Activated CD4-positive, alpha-beta memory T cell treated with anti-CD3 and anti-CD28 coated beads for 36 hours (primary cell): Measurements from ENCODE around the gene GNLY. TPM values are rescaled to one million over a fixed set of nuclear protein-coding genes. Genes with fewer than 3 reads are reported as not detected.
"Not testable (repeated sequence)": the region's sequence is repeated elsewhere in the genome, so short reads cannot be mapped to it uniquely, and the experiment has no call there.

ENCODE experiments used
- CTCF ChIA-PET: fragments of 350-600 bp; sonication (Branson Sonifier 250); formaldehyde crosslinking; loops from one replicate; lab custom pipeline; 2021; ENCODE audit warnings: antibody characterized with exemption, inconsistent platforms; lab: Charles Lee
- POLR2A ChIA-PET: fragments of 350-600 bp; sonication (Branson Sonifier 250); formaldehyde crosslinking; loops from one replicate; lab custom pipeline; 2021; ENCODE audit warnings: antibody characterized with exemption; lab: Charles Lee
- DNase-seq: peaks from one replicate; pipeline ENCODE4 v3.0.0-alpha.2; 2020
- H3K27ac Mint-ChIP-seq: one replicate; pipeline ENCODE4 v1.8.0; 2021; ENCODE audit warnings: mixed read lengths
- H3K27me3 Mint-ChIP-seq: one replicate; pipeline ENCODE4 v1.8.0; 2021; ENCODE audit warnings: mixed read lengths
- H3K36me3 Mint-ChIP-seq: one replicate; pipeline ENCODE4 v1.8.0; 2021; ENCODE audit warnings: mixed read lengths
- H3K4me1 Mint-ChIP-seq: one replicate; pipeline ENCODE4 v1.8.0; 2021; ENCODE audit warnings: low read depth, mixed read lengths
- H3K4me3 Mint-ChIP-seq: one replicate; pipeline ENCODE4 v1.8.0; 2021; ENCODE audit warnings: mild to moderate bottlenecking, mixed read lengths
- H3K9me3 Mint-ChIP-seq: one replicate; pipeline ENCODE4 v1.8.0; 2021; ENCODE audit warnings: mixed read lengths
- intact Hi-C: fragments of 100-400 bp; cut with micrococcal nuclease; formaldehyde crosslinking; loops from one replicate; pipeline ENCODE4 v1.15.1; 2023
- total RNA-seq, 2 experiments: library from RNA; stranded (reverse); gene quantifications; one replicate each; pipeline ENCODE4 v1.2.3, GENCODE V29; 2021

GNLY gene
- total RNA-seq, 2 experiments from 2014 or later = 21.5 to 22.8 TPM

DNA sequence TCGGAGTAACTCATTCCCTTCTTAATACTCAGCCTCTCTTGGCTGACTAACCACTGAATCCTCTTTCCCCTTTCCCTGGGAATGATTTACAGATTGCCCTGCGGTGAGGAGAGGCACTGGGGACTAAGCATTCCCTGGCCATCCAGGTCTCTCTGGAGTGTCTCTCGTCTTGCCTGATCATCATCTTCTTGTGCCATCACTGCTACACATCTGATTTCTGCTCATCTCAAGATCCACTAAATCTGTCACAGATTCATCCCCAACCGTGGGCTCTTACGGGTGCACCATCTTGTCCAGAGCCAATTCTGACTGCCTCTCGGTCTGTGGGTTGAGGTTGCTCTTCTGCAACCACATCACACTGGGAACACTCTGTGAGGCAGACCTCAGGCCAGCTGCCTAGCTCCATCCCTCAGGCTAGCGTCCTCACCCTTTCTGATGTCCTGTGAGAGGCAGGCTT lies 38.2 kb upstream of the GNLY start:
- intact Hi-C loops = no loop called here
- no peak for DNase-seq

GRCh38 chr2:85656468-85656867 lies 37.7 kb upstream of the GNLY start:
- intact Hi-C loops = no loop called here
- Mint-ChIP-seq H3K4me3 (no peak overlapping the region), H3K9me3 (no peaks in the 10 kb centered on the region), H3K36me3 (peaks cover 9% of the 10 kb centered on the region), H3K4me1 (peaks cover 2% of the 10 kb centered on the region), H3K27ac (no peak overlapping the region), H3K27me3 (no peaks in the 10 kb centered on the region)
- ChIA-PET POLR2A (interaction anchor here (0.6 kb wide), 1 partner anchor 238 kb away, joined by 3 read pairs; no protein-coding TSS in a partner anchor), CTCF (interaction anchor here (0.7 kb wide), 1 partner anchor 19 kb away, joined by 3 read pairs; no protein-coding TSS in a partner anchor)
- DNase-seq = no peak

More for the DNA sequence above, 38.2 kb upstream of the GNLY start:
- H3K9me3 Mint-ChIP-seq = no peaks in the 10 kb centered on the region
- ChIA-PET CTCF (interaction anchor here (0.7 kb wide), 1 partner anchor 18 kb away, joined by 3 read pairs; no protein-coding TSS in a partner anchor), POLR2A (interaction anchor here (0.6 kb wide), 2 partner anchors 20 to 237 kb away, joined by 3 to 7 read pairs; no protein-coding TSS in a partner anchor)
- no peak overlapping the region for H3K27ac Mint-ChIP-seq
- H3K4me3 Mint-ChIP-seq = no peak overlapping the region
- peaks cover 2% of the 10 kb centered on the region for H3K4me1 Mint-ChIP-seq
- no peaks in the 10 kb centered on the region for H3K27me3 Mint-ChIP-seq
- peaks cover 14% of the 10 kb centered on the region for H3K36me3 Mint-ChIP-seq

- intact Hi-C loops, DNase-seq, H3K4me1 Mint-ChIP-seq, H3K4me3 Mint-ChIP-seq, H3K27ac Mint-ChIP-seq, H3K9me3 Mint-ChIP-seq, POLR2A ChIA-PET, H3K27me3 Mint-ChIP-seq, H3K36me3 Mint-ChIP-seq: not testable (repeated sequence)
- CTCF ChIA-PET = interaction anchor here (3.2 kb wide), 1 partner anchor 21 kb away, joined by 25 read pairs; no protein-coding TSS in a partner anchor
These were observed 36.8 kb upstream of the GNLY start for GRCh38 chr2:85657399-85657798.

GRCh38 chr2:85659324-85659981 lies 34.7 kb upstream of the GNLY start:
- no peaks in the 10 kb centered on the region for H3K27me3 Mint-ChIP-seq
- no peak for DNase-seq
- no peaks in the 10 kb centered on the region for H3K9me3 Mint-ChIP-seq
- H3K4me3 Mint-ChIP-seq = no peak overlapping the region
- H3K4me1 Mint-ChIP-seq = no peaks in the 10 kb centered on the region
- POLR2A ChIA-PET = no interaction called here
- intact Hi-C loops = no loop called here
- no peak overlapping the region for H3K27ac Mint-ChIP-seq
- CTCF ChIA-PET = interaction anchor here (1.4 to 3.2 kb wide), 4 partner anchors 17 to 154 kb away, joined by 3 to 25 read pairs (median 4); no protein-coding TSS in a partner anchor
- H3K36me3 Mint-ChIP-seq = peaks cover 5% of the 10 kb centered on the region

DNA sequence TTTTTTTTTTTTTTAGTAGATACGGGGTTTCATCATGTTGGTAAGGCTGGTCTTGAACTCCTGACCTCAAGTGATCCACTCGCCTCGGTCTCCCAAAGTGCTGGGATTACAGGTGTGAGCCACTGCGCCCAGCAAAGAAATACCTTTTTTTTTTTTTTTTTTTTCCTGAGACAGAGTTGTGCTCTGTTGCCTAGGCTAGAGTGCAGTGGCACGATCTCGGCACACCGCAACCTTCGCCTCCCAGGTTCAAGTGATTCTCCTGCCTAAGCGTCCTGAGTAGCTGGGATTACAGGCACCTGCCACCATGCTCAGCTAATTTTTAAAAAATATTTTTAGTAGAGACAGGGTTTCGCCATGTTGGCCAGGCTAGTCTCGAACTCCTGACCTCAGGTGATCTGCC lies 33.9 kb upstream of the GNLY start:
- H3K9me3 Mint-ChIP-seq, H3K4me1 Mint-ChIP-seq, H3K4me3 Mint-ChIP-seq, H3K27me3 Mint-ChIP-seq, H3K36me3 Mint-ChIP-seq, DNase-seq, POLR2A ChIA-PET, H3K27ac Mint-ChIP-seq, intact Hi-C loops: not testable (repeated sequence)
- CTCF ChIA-PET = interaction anchor here (1.2 to 1.6 kb wide), 4 partner anchors 16 to 153 kb away, joined by 3 to 5 read pairs (median 4); no protein-coding TSS in a partner anchor

GRCh38 chr2:85660725-85661124 lies 33.4 kb upstream of the GNLY start:
- ChIA-PET CTCF (interaction anchor here (0.8 to 1.6 kb wide), 5 partner anchors 23 to 153 kb away, joined by 3 to 5 read pairs (median 4); no protein-coding TSS in a partner anchor), POLR2A (no interaction called here)
- peaks cover 5% of the 10 kb centered on the region for H3K36me3 Mint-ChIP-seq
- no peak overlapping the region for H3K27ac Mint-ChIP-seq
- no peak for DNase-seq
- H3K4me1 Mint-ChIP-seq = no peaks in the 10 kb centered on the region
- no peaks in the 10 kb centered on the region for H3K27me3 Mint-ChIP-seq
- no peaks in the 10 kb centered on the region for H3K9me3 Mint-ChIP-seq
- intact Hi-C loops = no loop called here
- H3K4me3 Mint-ChIP-seq = no peak overlapping the region

GRCh38 chr2:85661139-85661858 lies 32.9 kb upstream of the GNLY start:
- DNase-seq = no peak
- no peak overlapping the region for H3K4me3 Mint-ChIP-seq
- ChIA-PET POLR2A (no interaction called here), CTCF (interaction anchor here (0.8 to 1.2 kb wide), 3 partner anchors 24 to 48 kb away, joined by 3 to 5 read pairs (median 4); no protein-coding TSS in a partner anchor)
- no peaks in the 10 kb centered on the region for H3K27me3 Mint-ChIP-seq
- H3K9me3 Mint-ChIP-seq = no peaks in the 10 kb centered on the region
- intact Hi-C loops = no loop called here
- H3K27ac Mint-ChIP-seq = no peak overlapping the region
- H3K4me1 Mint-ChIP-seq = no peaks in the 10 kb centered on the region
- H3K36me3 Mint-ChIP-seq = peaks cover 5% of the 10 kb centered on the region

- intact Hi-C loops = no loop called here
- POLR2A ChIA-PET = no interaction called here
- Mint-ChIP-seq H3K27me3 (no peaks in the 10 kb centered on the region), H3K4me1 (no peaks in the 10 kb centered on the region), H3K27ac (no peak overlapping the region), H3K4me3 (no peak overlapping the region), H3K9me3 (no peaks in the 10 kb centered on the region), H3K36me3 (peaks cover 5% of the 10 kb centered on the region)
- CTCF ChIA-PET = interaction anchor here (0.6 kb wide), 1 partner anchor 9 kb away, joined by 3 read pairs; no protein-coding TSS in a partner anchor
- no peak for DNase-seq
These were observed 31.1 kb upstream of the GNLY start for GRCh38 chr2:85662899-85663593.

DNA sequence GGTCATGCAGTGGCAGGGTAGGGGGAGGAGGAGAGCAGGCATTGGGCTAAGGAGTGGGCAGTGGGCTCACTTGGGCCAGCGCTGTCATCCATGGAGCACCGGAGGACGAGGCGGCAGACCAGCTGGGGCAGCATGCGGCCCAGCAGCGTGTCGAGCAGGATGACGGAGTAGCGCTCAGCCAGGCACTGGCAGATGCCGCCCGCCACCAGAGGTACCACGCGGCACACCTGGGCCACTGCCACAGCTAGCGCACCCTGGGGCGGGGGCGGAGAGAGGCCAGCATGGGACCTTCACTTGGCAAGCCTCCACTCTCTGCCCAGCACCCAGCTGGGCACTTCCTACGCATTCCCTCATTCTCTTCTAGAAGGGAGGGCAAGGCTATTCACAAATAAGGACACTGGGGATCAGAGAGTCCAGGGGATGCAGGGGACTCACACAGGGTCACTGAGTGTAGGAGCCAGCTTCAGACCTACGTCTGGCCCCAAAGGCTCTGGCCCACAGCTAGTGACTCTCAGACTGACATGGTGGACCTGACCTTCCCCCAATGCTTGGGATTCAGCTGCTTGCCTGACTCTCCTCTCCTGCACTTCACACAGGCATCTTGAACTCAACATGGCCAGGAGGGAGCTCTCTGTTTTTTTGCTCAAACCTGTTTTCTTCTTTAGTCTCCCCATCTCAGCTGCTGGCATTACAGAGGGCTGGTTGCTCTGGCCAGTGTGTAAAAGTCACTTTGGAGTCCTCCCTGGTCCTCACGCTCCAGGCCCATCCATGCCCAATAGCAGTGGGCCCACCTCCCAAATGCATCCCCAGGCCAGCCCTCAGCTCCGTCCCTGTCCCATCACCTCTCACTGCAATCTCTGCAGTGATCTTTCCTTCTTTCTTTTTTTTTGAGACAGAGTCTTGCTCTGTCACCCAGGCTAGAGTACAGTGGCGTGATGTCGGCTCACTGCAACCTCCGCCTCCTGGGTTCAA lies 30.3 kb upstream of the GNLY start:
- CTCF ChIA-PET = interaction anchor here (0.6 to 1.2 kb wide), 2 partner anchors 10 to 15 kb away, joined by 3 read pairs; no protein-coding TSS in a partner anchor
- Mint-ChIP-seq H3K36me3 (peaks cover 2% of the 10 kb centered on the region), H3K9me3 (no peaks in the 10 kb centered on the region), H3K4me1 (no peaks in the 10 kb centered on the region), H3K4me3 (no peak overlapping the region), H3K27me3 (no peaks in the 10 kb centered on the region), H3K27ac (no peak overlapping the region)
- intact Hi-C loops = no loop called here
- POLR2A ChIA-PET = no interaction called here
- DNase-seq = no peak

DNA sequence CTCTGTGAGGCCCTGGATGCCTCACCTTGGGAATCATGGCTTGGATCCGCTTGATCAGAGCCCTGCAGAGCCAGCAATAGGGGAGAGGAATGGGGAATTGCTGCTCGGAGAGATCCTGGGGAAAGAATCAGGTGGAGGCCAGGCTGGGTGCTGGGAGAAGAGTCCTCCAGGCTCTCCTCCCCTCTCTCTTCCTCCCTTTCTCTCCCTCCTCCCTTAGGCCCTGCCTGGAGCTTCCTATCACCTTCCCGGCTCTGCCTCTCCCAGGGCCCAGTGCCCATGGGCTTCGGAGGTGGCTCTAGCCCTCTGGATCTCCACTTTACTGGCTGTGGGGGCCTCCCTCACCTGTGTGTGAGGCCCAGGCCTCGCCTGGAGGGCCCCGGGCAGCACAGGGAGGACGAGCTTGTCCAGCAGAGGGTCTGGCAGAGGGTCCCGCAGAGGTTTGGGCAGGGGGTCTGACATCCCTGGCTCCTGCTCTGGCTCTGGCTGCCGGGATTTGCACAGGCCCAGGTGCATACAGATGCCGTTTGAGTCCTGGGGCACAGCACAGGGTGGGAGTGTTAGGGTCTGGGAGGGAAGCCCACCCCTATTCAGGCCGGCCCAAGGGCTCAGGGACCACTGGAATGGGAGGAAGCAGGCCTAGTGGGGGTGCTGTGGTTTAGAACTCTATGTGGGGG lies 28.8 kb upstream of the GNLY start:
- ChIA-PET POLR2A (interaction anchor here (0.6 kb wide), 1 partner anchor 214 kb away, joined by 3 read pairs; no protein-coding TSS in a partner anchor), CTCF (no interaction called here)
- DNase-seq = no peak
- Mint-ChIP-seq H3K4me3 (no peak overlapping the region), H3K27ac (no peak overlapping the region), H3K4me1 (no peaks in the 10 kb centered on the region), H3K36me3 (no peaks in the 10 kb centered on the region), H3K27me3 (no peaks in the 10 kb centered on the region), H3K9me3 (no peaks in the 10 kb centered on the region)
- intact Hi-C loops = no loop called here
